MM.1S (cell line): Measurements from ENCODE around the gene THRAP3.

Experiments
- EZH2 ChIP-seq: fragments of 300-600 bp; sonication (generic); optimal IDR thresholded peaks from 2 replicates; pipeline ENCODE3; 2017; ENCODE audit warnings: low read depth, mild to moderate bottlenecking, antibody characterized with exemption, low read length, mixed read lengths
- TF ChIP-seq, protein P1 (sequence below): fragments of 300-600 bp; sonication (generic); IDR thresholded peaks from 2 replicates; pipeline ENCODE4 v1.5.1; 2016; ENCODE audit warnings: antibody characterized with exemption, low read length, mixed read lengths

DNA sequence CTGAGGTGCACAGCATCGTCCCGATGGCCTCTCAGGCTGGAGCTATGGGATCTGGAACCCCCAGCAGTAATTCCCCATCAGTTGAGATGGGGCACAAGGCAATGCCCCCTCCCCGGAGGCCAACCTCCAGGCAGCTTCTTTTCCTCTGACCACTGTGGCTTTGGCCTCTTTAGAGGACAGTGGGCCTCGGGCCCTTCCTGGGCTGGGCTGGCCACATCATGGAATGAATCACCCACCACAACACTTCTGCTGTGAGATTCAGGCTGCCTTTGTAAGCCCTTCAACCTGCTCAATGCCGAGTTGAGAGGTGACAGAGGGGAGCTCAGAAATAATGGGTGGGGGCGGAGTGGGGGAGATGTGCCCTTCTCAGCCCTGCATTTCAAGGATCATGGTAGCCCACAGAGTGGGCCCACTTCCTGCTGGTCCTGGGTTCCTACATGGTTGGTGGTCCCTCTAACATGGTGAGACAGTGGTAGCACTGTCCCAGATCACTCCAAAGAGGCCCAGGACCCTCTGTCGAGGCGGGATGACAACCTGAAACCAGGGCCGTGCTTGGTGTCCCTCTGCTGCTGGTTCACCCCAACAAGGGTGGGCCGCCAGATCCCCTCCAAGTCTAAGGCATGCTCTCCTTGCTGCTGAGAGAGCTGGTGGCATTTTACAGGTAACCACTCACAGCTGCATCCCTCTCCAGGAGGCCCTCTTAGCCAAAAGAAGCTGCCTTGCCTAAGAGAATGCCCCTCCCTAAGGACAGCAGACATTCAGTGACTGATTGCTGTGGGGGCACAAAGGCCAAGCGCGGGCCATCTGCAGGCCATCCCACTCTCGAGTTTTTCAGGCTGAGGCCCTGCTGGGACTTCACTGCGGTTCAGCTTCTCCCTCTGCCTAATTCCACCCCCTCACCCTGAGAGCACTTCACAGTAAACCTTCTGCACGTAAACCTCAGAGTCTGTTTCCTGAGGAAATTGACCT is 129.0 kb downstream of the THRAP3 start:
- TF ChIP-seq, protein P1, sequence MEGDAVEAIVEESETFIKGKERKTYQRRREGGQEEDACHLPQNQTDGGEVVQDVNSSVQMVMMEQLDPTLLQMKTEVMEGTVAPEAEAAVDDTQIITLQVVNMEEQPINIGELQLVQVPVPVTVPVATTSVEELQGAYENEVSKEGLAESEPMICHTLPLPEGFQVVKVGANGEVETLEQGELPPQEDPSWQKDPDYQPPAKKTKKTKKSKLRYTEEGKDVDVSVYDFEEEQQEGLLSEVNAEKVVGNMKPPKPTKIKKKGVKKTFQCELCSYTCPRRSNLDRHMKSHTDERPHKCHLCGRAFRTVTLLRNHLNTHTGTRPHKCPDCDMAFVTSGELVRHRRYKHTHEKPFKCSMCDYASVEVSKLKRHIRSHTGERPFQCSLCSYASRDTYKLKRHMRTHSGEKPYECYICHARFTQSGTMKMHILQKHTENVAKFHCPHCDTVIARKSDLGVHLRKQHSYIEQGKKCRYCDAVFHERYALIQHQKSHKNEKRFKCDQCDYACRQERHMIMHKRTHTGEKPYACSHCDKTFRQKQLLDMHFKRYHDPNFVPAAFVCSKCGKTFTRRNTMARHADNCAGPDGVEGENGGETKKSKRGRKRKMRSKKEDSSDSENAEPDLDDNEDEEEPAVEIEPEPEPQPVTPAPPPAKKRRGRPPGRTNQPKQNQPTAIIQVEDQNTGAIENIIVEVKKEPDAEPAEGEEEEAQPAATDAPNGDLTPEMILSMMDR: no peak
- no peak for TF ChIP-seq EZH2
